HL-60 (cell line): ENCODE measurements around the gene NFE2L3.

Experiments
- DNase-seq, 2 experiments: peaks; one replicate each; pipeline ENCODE4 v3.0.0-alpha.2; 2010 to 2020; ENCODE audit warnings: low read depth in 1 of 2, low spot score in 1 of 2
- H3K27ac ChIP-seq: fragments of 250-450 bp; sonication (Bioruptor Pico); replicated peaks from 2 replicates; pipeline ENCODE4 v1.5.1; 2020; ENCODE audit warnings: mild to moderate bottlenecking, moderate library complexity
- H3K27me3 ChIP-seq: fragments of 250-450 bp; sonication (Bioruptor Pico); 2 replicates; pipeline ENCODE4 v1.5.1; 2021; ENCODE audit warnings: mild to moderate bottlenecking, moderate library complexity; ENCODE audit not compliant: insufficient read depth, poor library complexity, severe bottlenecking
- H3K4me3 ChIP-seq: replicated peaks from 2 replicates; pipeline ENCODE4 v1.5.1; 2011; ENCODE audit warnings: mild to moderate bottlenecking, control low read depth, low read length; ENCODE audit not compliant: insufficient read depth
- CTCF ChIP-seq: IDR thresholded peaks from one replicate; pipeline ENCODE4 v1.5.1; 2011; ENCODE audit warnings: low read length, control low read depth, inconsistent platforms; ENCODE audit not compliant: insufficient read depth
- GABPA ChIP-seq: IDR thresholded peaks from 2 replicates; pipeline ENCODE4 v1.6.1; 2012; ENCODE audit warnings: low read depth
- POLR2AphosphoS5 ChIP-seq: IDR thresholded peaks from 2 replicates; pipeline ENCODE4 v1.6.1; 2012; ENCODE audit warnings: low read depth
- REST ChIP-seq: IDR thresholded peaks from 2 replicates; pipeline ENCODE4 v1.6.1; 2012; ENCODE audit warnings: low read depth; ENCODE audit not compliant: insufficient replicate concordance
- SPI1 ChIP-seq: IDR thresholded peaks from 2 replicates; pipeline ENCODE4 v1.6.1; 2012; ENCODE audit warnings: low read depth, mild to moderate bottlenecking, borderline replicate concordance

Gene NFE2L3

GRCh38 chr7:26155531-26156375 is 3.8 kb downstream of the NFE2L3 start:
- DNase-seq, result no peak
- Histone ChIP-seq H3K27me3 (peaks cover 2% of the 10 kb centered on the region), H3K4me3 (no peak overlapping the region), H3K27ac (no peak overlapping the region)
- TF ChIP-seq REST, result no peak
- no peak for TF ChIP-seq CTCF
- TF ChIP-seq GABPA, result no peak
- no peak for TF ChIP-seq SPI1
- TF ChIP-seq POLR2AphosphoS5, result no peak

- no peak overlapping the region for H3K4me3 ChIP-seq
- H3K27ac ChIP-seq, result no peak overlapping the region
- no peak for DNase-seq
- no peak for TF ChIP-seq REST
- no peak for TF ChIP-seq POLR2AphosphoS5
- no peak for TF ChIP-seq SPI1
- TF ChIP-seq CTCF, result no peak
- TF ChIP-seq GABPA, result no peak
- peaks cover 2% of the 10 kb centered on the region for H3K27me3 ChIP-seq
Observed at GRCh38 chr7:26156451-26157420, 4.7 kb downstream of the NFE2L3 start.

- H3K27ac ChIP-seq, result no peak overlapping the region
- no peak overlapping the region for H3K4me3 ChIP-seq
- TF ChIP-seq CTCF, result no peak
- TF ChIP-seq REST, result no peak
- TF ChIP-seq SPI1, result no peak
- no peak for TF ChIP-seq GABPA
- no peak for TF ChIP-seq POLR2AphosphoS5
- peaks cover 2% of the 10 kb centered on the region for H3K27me3 ChIP-seq
- no peak for DNase-seq
Observed at GRCh38 chr7:26157520-26158105, 5.6 kb downstream of the NFE2L3 start.
